GM12892 (cell line): ENCODE measurements around the gene FIBCD1.
"Not testable (repeated sequence)": the region's sequence is repeated elsewhere in the genome, so short reads cannot be mapped to it uniquely, and the experiment has no call there.

Experiments used
- POLR2A ChIP-seq: IDR thresholded peaks from 2 replicates; pipeline ENCODE4 v1.6.1; 2011; ENCODE audit warnings: low read depth, low read length, control low read depth
- POLR2AphosphoS5 ChIP-seq: IDR thresholded peaks from 2 replicates; pipeline ENCODE4 v1.6.1; 2011; ENCODE audit warnings: low read depth, low read length, control low read depth

- not testable (repeated sequence) for TF ChIP-seq POLR2A, POLR2AphosphoS5
Observed at GRCh38 chr9:130954925-130955324, 15.9 kb upstream of the FIBCD1 start.
